ENCODE results near the gene INO80E. TPM values are rescaled to one million over a fixed set of nuclear protein-coding genes. Genes with fewer than 3 reads are reported as not detected.

INO80E gene
- total RNA-seq, 1 experiment from 2014 or later = 104 TPM

DNA sequence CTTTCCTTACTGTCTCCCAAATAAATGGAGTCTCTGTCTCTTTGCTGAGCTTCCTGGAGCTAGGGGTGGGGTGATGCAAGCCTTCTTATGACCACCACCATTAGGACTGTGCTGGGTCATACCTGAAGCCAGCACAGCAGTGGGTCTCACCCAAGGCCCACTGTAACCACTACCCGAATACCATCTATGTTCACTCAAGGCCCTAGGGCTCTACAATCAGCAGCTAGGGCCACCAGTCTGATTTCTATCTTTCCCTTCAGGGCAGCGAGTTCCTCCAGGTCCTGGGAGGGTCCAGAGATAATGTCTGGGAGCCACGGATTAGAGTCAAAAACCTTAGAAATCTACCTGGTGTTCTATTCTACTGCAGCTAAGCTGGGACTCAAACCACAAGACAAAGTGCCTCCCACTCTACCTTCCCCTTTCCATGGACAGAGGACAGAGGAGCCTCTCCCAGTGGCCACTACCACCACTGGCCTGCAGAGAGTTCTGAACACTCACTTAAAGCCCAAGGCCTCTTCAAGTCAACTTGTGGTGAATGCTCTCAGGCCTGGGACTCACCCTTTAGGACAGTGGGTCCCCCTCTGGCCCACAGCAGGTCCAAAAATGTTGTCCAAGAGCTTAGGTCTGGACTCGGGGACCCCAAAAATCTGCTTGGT, 45.1 kb upstream of the INO80E start:
- Histone ChIP-seq H3K27ac (ENCODE audit: low read length) (0 out of 2 replicates have a peak overlapping the region, but pooled peaks have one; percentile 21), H3K4me3 (ENCODE audit: low read depth in 2 of 2, low read length in 2 of 2) (no peak overlapping the region), H3K27me3 (ENCODE audit: control insufficient read depth, insufficient read depth, low read length) (no peaks in the 10 kb centered on the region), H3K36me3 (ENCODE audit: control insufficient read depth, insufficient read depth, low read length) (no peaks in the 10 kb centered on the region), H3K9me3 (ENCODE audit: control insufficient read depth, insufficient read depth, low read depth, low read length) (peaks cover 4% of the 10 kb centered on the region; the same call in 1 of the 2 replicates), H3K4me1 (ENCODE audit: control insufficient read depth, insufficient read depth, low read length) (no peaks in the 10 kb centered on the region)
- ChIA-PET POLR2A (no interaction called here), CTCF (no interaction called here)
- no TSS peak for BruUV-seq (replicated peaks)
- intact Hi-C loops (cut with micrococcal nuclease; ENCODE audit: unreplicated experiment) (no loop called here), in situ Hi-C loops (cut with HindIII; ENCODE audit: low pct_unique_long_range_greater_than_20kb, low sequenced_read_pairs) (no loop called here)
- DNase-seq (ENCODE audit: low read depth, low spot score) = no peak
- no peak for TF ChIP-seq POLR2AphosphoS5 (IDR thresholded peaks at IDR 0.05; ENCODE audit: low read depth, low read length)
- no peak for ATAC-seq

GRCh38 chr16:29951625-29952365, 44.2 kb upstream of the INO80E start:
- Histone ChIP-seq H3K36me3 (ENCODE audit: control insufficient read depth, insufficient read depth, low read length) (no peaks in the 10 kb centered on the region), H3K9me3 (ENCODE audit: control insufficient read depth, insufficient read depth, low read depth, low read length) (peaks cover 4% of the 10 kb centered on the region; the same call in 1 of the 2 replicates), H3K27me3 (ENCODE audit: control insufficient read depth, insufficient read depth, low read length) (no peaks in the 10 kb centered on the region), H3K4me1 (ENCODE audit: control insufficient read depth, insufficient read depth, low read length) (no peaks in the 10 kb centered on the region), H3K27ac (ENCODE audit: low read length) (peak overlapping the region; percentile 21; the same call in 1 of the 2 replicates), H3K4me3 (ENCODE audit: low read depth in 2 of 2, low read length in 2 of 2) (no peak overlapping the region)
- intact Hi-C loops (cut with micrococcal nuclease; ENCODE audit: unreplicated experiment) (no loop called here), in situ Hi-C loops (cut with HindIII; ENCODE audit: low pct_unique_long_range_greater_than_20kb, low sequenced_read_pairs) (no loop called here)
- no peak for DNase-seq (ENCODE audit: low read depth, low spot score)
- no peak for TF ChIP-seq TCF7L2 (IDR thresholded peaks at IDR 0.05; ENCODE audit: low read depth, low read length)
- TF ChIP-seq SIN3A (IDR thresholded peaks at IDR 0.05; ENCODE audit: borderline replicate concordance, insufficient read depth, low read depth, low read length) = no peak
- TF ChIP-seq, protein P1, sequence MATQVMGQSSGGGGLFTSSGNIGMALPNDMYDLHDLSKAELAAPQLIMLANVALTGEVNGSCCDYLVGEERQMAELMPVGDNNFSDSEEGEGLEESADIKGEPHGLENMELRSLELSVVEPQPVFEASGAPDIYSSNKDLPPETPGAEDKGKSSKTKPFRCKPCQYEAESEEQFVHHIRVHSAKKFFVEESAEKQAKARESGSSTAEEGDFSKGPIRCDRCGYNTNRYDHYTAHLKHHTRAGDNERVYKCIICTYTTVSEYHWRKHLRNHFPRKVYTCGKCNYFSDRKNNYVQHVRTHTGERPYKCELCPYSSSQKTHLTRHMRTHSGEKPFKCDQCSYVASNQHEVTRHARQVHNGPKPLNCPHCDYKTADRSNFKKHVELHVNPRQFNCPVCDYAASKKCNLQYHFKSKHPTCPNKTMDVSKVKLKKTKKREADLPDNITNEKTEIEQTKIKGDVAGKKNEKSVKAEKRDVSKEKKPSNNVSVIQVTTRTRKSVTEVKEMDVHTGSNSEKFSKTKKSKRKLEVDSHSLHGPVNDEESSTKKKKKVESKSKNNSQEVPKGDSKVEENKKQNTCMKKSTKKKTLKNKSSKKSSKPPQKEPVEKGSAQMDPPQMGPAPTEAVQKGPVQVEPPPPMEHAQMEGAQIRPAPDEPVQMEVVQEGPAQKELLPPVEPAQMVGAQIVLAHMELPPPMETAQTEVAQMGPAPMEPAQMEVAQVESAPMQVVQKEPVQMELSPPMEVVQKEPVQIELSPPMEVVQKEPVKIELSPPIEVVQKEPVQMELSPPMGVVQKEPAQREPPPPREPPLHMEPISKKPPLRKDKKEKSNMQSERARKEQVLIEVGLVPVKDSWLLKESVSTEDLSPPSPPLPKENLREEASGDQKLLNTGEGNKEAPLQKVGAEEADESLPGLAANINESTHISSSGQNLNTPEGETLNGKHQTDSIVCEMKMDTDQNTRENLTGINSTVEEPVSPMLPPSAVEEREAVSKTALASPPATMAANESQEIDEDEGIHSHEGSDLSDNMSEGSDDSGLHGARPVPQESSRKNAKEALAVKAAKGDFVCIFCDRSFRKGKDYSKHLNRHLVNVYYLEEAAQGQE (IDR thresholded peaks at IDR 0.05; ENCODE audit: insufficient read depth in 1 of 2, low read depth in 2 of 2, low read length in 1 of 2) = no peak
- no peak for TF ChIP-seq POLR2AphosphoS5 (IDR thresholded peaks at IDR 0.05; ENCODE audit: low read depth, low read length)
- TF ChIP-seq CTCF (IDR thresholded peaks at IDR 0.05) = no peak
- POLR2A ChIA-PET = no interaction called here
- no TSS peak for BruUV-seq (replicated peaks)
- CTCF ChIA-PET = no interaction called here
- peak; percentile 68 for ATAC-seq

- ChIA-PET CTCF (no interaction called here), POLR2A (interaction anchor here (0.6 kb wide), 1 partner anchor 15 kb away, joined by 3 read pairs; no protein-coding TSS in a partner anchor)
- intact Hi-C loops (cut with micrococcal nuclease; ENCODE audit: unreplicated experiment) = no loop called here
These were observed 37.3 kb upstream of the INO80E start for GRCh38 chr16:29958756-29959155.

More at GRCh38 chr16:29958756-29959155, 37.3 kb upstream of the INO80E start:
- peaks cover 15% of the 10 kb centered on the region for H3K4me1 ChIP-seq (ENCODE audit: control insufficient read depth, insufficient read depth, low read length)
- no peak overlapping the region for H3K4me3 ChIP-seq (ENCODE audit: low read depth in 2 of 2, low read length in 2 of 2)
- in situ Hi-C loops (cut with HindIII; ENCODE audit: low pct_unique_long_range_greater_than_20kb, low sequenced_read_pairs) = no loop called here
- no peaks in the 10 kb centered on the region for H3K36me3 ChIP-seq (ENCODE audit: control insufficient read depth, insufficient read depth, low read length)
- TF ChIP-seq SIN3A (IDR thresholded peaks at IDR 0.05; ENCODE audit: borderline replicate concordance, insufficient read depth, low read depth, low read length) (no peak), TCF7L2 (IDR thresholded peaks at IDR 0.05; ENCODE audit: low read depth, low read length) (no peak), CTCF (IDR thresholded peaks at IDR 0.05) (no peak), POLR2AphosphoS5 (IDR thresholded peaks at IDR 0.05; ENCODE audit: low read depth, low read length) (no peak)
- TF ChIP-seq, protein P1 (IDR thresholded peaks at IDR 0.05; ENCODE audit: insufficient read depth in 1 of 2, low read depth in 2 of 2, low read length in 1 of 2) = no peak
- no peaks in the 10 kb centered on the region for H3K9me3 ChIP-seq (ENCODE audit: control insufficient read depth, insufficient read depth, low read depth, low read length)
- ATAC-seq (no peak), DNase-seq (ENCODE audit: low read depth, low spot score) (no peak)
- H3K27me3 ChIP-seq (ENCODE audit: control insufficient read depth, insufficient read depth, low read length) = no peaks in the 10 kb centered on the region
- H3K27ac ChIP-seq (ENCODE audit: low read length) = no peak overlapping the region
- BruUV-seq (replicated peaks) = no TSS peak
